ENCODE data around the gene CADM1.

Gene CADM1

GRCh38 chr11:115183830-115184229 lies 320.4 kb downstream of the CADM1 start:
- TF ChIP-seq POLR2AphosphoS5 (IDR thresholded peaks at IDR 0.05; ENCODE audit: low read depth, low read length) (no peak), FOXP2 (optimal IDR thresholded peaks at IDR 0.05; ENCODE audit: borderline replicate concordance, extremely low read depth, extremely low read length, insufficient read depth) (no peak), SIN3A (IDR thresholded peaks at IDR 0.05; ENCODE audit: borderline replicate concordance, insufficient read depth, low read length) (no peak), TAF1 (IDR thresholded peaks at IDR 0.05; ENCODE audit: borderline replicate concordance, insufficient read depth, low read length) (no peak), REST (IDR thresholded peaks at IDR 0.05; ENCODE audit: insufficient read depth in 1 of 2, low read depth in 2 of 2, low read length in 2 of 2) (no peak)

- no peak for TF ChIP-seq REST (IDR thresholded peaks at IDR 0.05; ENCODE audit: insufficient read depth in 1 of 2, low read depth in 2 of 2, low read length in 2 of 2)
- TF ChIP-seq POLR2AphosphoS5 (IDR thresholded peaks at IDR 0.05; ENCODE audit: low read depth, low read length) = no peak
- no peak for TF ChIP-seq TAF1 (IDR thresholded peaks at IDR 0.05; ENCODE audit: borderline replicate concordance, insufficient read depth, low read length)
- no peak for TF ChIP-seq SIN3A (IDR thresholded peaks at IDR 0.05; ENCODE audit: borderline replicate concordance, insufficient read depth, low read length)
These were observed 321.1 kb downstream of the CADM1 start for GRCh38 chr11:115183136-115183535.

GRCh38 chr11:115182282-115182955 lies 321.8 kb downstream of the CADM1 start:
- TF ChIP-seq TAF1 (IDR thresholded peaks at IDR 0.05; ENCODE audit: borderline replicate concordance, insufficient read depth, low read length) (no peak), FOXP2 (optimal IDR thresholded peaks at IDR 0.05; ENCODE audit: borderline replicate concordance, extremely low read depth, extremely low read length, insufficient read depth) (no peak), SIN3A (IDR thresholded peaks at IDR 0.05; ENCODE audit: borderline replicate concordance, insufficient read depth, low read length) (no peak)

GRCh38 chr11:115181538-115181937 lies 322.7 kb downstream of the CADM1 start:
- no peak for TF ChIP-seq REST (IDR thresholded peaks at IDR 0.05; ENCODE audit: insufficient read depth in 1 of 2, low read depth in 2 of 2, low read length in 2 of 2)
- no peak for TF ChIP-seq FOXP2 (optimal IDR thresholded peaks at IDR 0.05; ENCODE audit: borderline replicate concordance, extremely low read depth, extremely low read length, insufficient read depth)
- no peak for TF ChIP-seq POLR2AphosphoS5 (IDR thresholded peaks at IDR 0.05; ENCODE audit: low read depth, low read length)
- no peak for TF ChIP-seq SIN3A (IDR thresholded peaks at IDR 0.05; ENCODE audit: borderline replicate concordance, insufficient read depth, low read length)
- TF ChIP-seq TAF1 (IDR thresholded peaks at IDR 0.05; ENCODE audit: borderline replicate concordance, insufficient read depth, low read length) = no peak

GRCh38 chr11:115180272-115180671 lies 323.9 kb downstream of the CADM1 start:
- TF ChIP-seq TAF1 (IDR thresholded peaks at IDR 0.05; ENCODE audit: borderline replicate concordance, insufficient read depth, low read length) = no peak
- TF ChIP-seq SIN3A (IDR thresholded peaks at IDR 0.05; ENCODE audit: borderline replicate concordance, insufficient read depth, low read length) = no peak
- no peak for TF ChIP-seq FOXP2 (optimal IDR thresholded peaks at IDR 0.05; ENCODE audit: borderline replicate concordance, extremely low read depth, extremely low read length, insufficient read depth)
- TF ChIP-seq REST (IDR thresholded peaks at IDR 0.05; ENCODE audit: insufficient read depth in 1 of 2, low read depth in 2 of 2, low read length in 2 of 2) = no peak
- TF ChIP-seq POLR2AphosphoS5 (IDR thresholded peaks at IDR 0.05; ENCODE audit: low read depth, low read length) = no peak

All from PFSK-1 (cell line).